Prostate gland (tissue), 2 donors: ENCODE results near the gene TANGO6.

Experiments
- CTCF ChIP-seq, 4 experiments: fragments of 200-600 bp in 2 of 4; fragments of 450-650 bp in 2 of 4; sonication (generic) in 2 of 4; IDR thresholded peaks; 1 replicate in 3 of 4; 2 replicates in 1 of 4; pipeline ENCODE4 v1.5.1; 2016 to 2019; ENCODE audit warnings: antibody characterized with exemption in 4 of 4, mild to moderate bottlenecking in 2 of 4, moderate library complexity in 2 of 4
- POLR2A ChIP-seq: fragments of 450-650 bp; IDR thresholded peaks from one replicate; pipeline ENCODE4 v1.6.1; 2016; ENCODE audit warnings: antibody characterized with exemption, mild to moderate bottlenecking

DNA sequence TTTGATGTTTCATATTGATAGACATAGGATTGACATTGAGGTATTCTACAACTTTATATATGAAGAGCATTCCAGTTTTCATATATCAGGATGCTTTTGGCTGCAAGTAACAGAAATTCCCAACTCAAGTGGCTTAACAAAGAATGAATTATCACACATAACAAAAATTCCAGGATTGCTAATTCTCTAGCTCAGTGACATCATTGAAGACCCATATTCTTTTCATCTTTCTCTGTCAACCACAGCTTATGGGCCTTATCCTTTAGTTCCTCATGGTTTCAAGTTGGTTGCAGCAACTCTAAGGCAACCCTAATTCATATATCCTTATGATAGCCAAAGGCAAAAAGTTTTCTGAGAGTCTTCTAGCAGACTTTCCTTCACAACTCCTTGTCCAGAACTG, 170.7 kb downstream of the TANGO6 start:
- TF ChIP-seq CTCF (IDR thresholded peaks at IDR 0.05), result no peak
- TF ChIP-seq POLR2A, result no peak
